ENCODE data around the gene SLC38A2.
A peak's percentile ranks its signal among the peaks of the same experiment; 100 is the strongest.

SLC38A2 gene

GRCh38 chr12:46391630-46392029 lies 19.1 kb upstream of the SLC38A2 start:
- DNase-seq (ENCODE audit: low spot score) = no peak

GRCh38 chr12:46390881-46391280 lies 18.3 kb upstream of the SLC38A2 start:
- no peak for DNase-seq (ENCODE audit: low spot score)

- no peak for DNase-seq (ENCODE audit: low spot score)
These were observed 17.7 kb upstream of the SLC38A2 start for GRCh38 chr12:46390304-46390703.

- DNase-seq (ENCODE audit: low spot score) = no peak
These were observed 16.6 kb upstream of the SLC38A2 start for GRCh38 chr12:46389031-46389616.

- no peak for DNase-seq (ENCODE audit: low spot score)
These were observed 16.0 kb upstream of the SLC38A2 start for GRCh38 chr12:46388427-46389021.

- no peak for DNase-seq (ENCODE audit: low spot score)
These were observed 15.1 kb upstream of the SLC38A2 start for GRCh38 chr12:46387670-46388069.

GRCh38 chr12:46386877-46387629 lies 14.5 kb upstream of the SLC38A2 start:
- no peak for DNase-seq (ENCODE audit: low spot score)

GRCh38 chr12:46386360-46386867 lies 13.8 kb upstream of the SLC38A2 start:
- DNase-seq (ENCODE audit: low spot score) = no peak

- no peak for DNase-seq (ENCODE audit: low spot score)
These were observed 12.9 kb upstream of the SLC38A2 start for GRCh38 chr12:46385438-46385837.

GRCh38 chr12:46384451-46385309 lies 12.1 kb upstream of the SLC38A2 start:
- no peak for DNase-seq (ENCODE audit: low spot score)

- DNase-seq (ENCODE audit: low spot score) = peak; percentile 77
These were observed 11.3 kb upstream of the SLC38A2 start for GRCh38 chr12:46383654-46384450.

GRCh38 chr12:46382964-46383653 lies 10.5 kb upstream of the SLC38A2 start:
- DNase-seq (ENCODE audit: low spot score) = peak; percentile 95

- no peak for DNase-seq (ENCODE audit: low spot score)
These were observed 9.9 kb upstream of the SLC38A2 start for GRCh38 chr12:46382408-46382963.

- DNase-seq (ENCODE audit: low spot score) = no peak
These were observed 8.3 kb upstream of the SLC38A2 start for GRCh38 chr12:46380881-46381280.

- no peak for DNase-seq (ENCODE audit: low spot score)
These were observed 7.6 kb upstream of the SLC38A2 start for GRCh38 chr12:46380022-46380796.

GRCh38 chr12:46379352-46379751 lies 6.8 kb upstream of the SLC38A2 start:
- no peak for DNase-seq (ENCODE audit: low spot score)

- DNase-seq (ENCODE audit: low spot score) = no peak
These were observed 6.0 kb upstream of the SLC38A2 start for GRCh38 chr12:46378530-46378929.

- DNase-seq (ENCODE audit: low spot score) = no peak
These were observed 5.1 kb upstream of the SLC38A2 start for GRCh38 chr12:46377678-46378077.

GRCh38 chr12:46376579-46376978 lies 4.0 kb upstream of the SLC38A2 start:
- no peak for DNase-seq (ENCODE audit: low spot score)

GRCh38 chr12:46374711-46375110 lies 2.1 kb upstream of the SLC38A2 start:
- DNase-seq (ENCODE audit: low spot score) = no peak

All from D341Med (cell line).